ENCODE measurements around the gene KSR1.

GRCh38 chr17:27571563-27572352, 115.5 kb downstream of the KSR1 start:
- TF ChIP-seq POLR2A (IDR thresholded peaks at IDR 0.05) = no peak
- no peak for TF ChIP-seq CTCF (IDR thresholded peaks at IDR 0.05)
